Tibial nerve (tissue), 4 donors: ENCODE measurements around the gene MRPL38. TPM values are rescaled to one million over a fixed set of nuclear protein-coding genes. Genes with fewer than 3 reads are reported as not detected.
"Not testable (repeated sequence)": the region's sequence is repeated elsewhere in the genome, so short reads cannot be mapped to it uniquely, and the experiment has no call there.

ENCODE experiments used
- DNase-seq, 2 donors: peaks; one replicate each; pipeline ENCODE4 v3.0.0-alpha.2; 2019; ENCODE audit warnings: low spot score in 2 of 2
- H3K27ac ChIP-seq, 4 donors: fragments of 200-600 bp; sonication (generic) in 3 of 4; one replicate each; pipeline ENCODE4 v1.5.1; 2017 to 2019; ENCODE audit warnings: mild to moderate bottlenecking in 1 of 4
- H3K27me3 ChIP-seq, 2 donors: fragments of 200-600 bp; sonication (generic) in 1 of 2; one replicate each; pipeline versions ENCODE4 v1.5.1 to v1.6.0; 2017 to 2019
- H3K36me3 ChIP-seq, 3 donors: fragments of 200-600 bp; sonication (generic); one replicate each; pipeline ENCODE4 v1.5.1; 2018 to 2019
- H3K4me1 ChIP-seq, 4 donors: fragments of 200-600 bp; sonication (generic) in 3 of 4; one replicate each; pipeline ENCODE4 v1.5.1; 2017 to 2019
- H3K4me3 ChIP-seq, 4 donors: fragments of 200-600 bp; sonication (generic) in 3 of 4; one replicate each; pipeline ENCODE4 v1.5.1; 2017 to 2019; ENCODE audit warnings: mild to moderate bottlenecking in 1 of 4, moderate library complexity in 1 of 4
- H3K9me3 ChIP-seq, 4 donors: fragments of 200-600 bp; sonication (generic) in 3 of 4; one replicate each; pipeline ENCODE4 v1.5.1; 2017 to 2019
- CTCF ChIP-seq, 5 experiments: fragments of 200-600 bp in 3 of 5; fragments of 450-650 bp in 2 of 5; sonication (generic) in 3 of 5; IDR thresholded peaks; one replicate each; pipeline ENCODE4 v1.5.1; 2016 to 2019; ENCODE audit warnings: antibody characterized with exemption in 5 of 5, mild to moderate bottlenecking in 3 of 5, moderate library complexity in 2 of 5
- EP300 ChIP-seq, 2 donors: sonication (generic); formaldehyde crosslinking; IDR thresholded peaks; one replicate each; pipeline ENCODE4 v1.6.1; 2017; ENCODE audit warnings: antibody characterized with exemption in 2 of 2, mild to moderate bottlenecking in 1 of 2
- POLR2A ChIP-seq, 2 donors: fragments of 450-650 bp; IDR thresholded peaks; one replicate each; pipeline ENCODE4 v1.6.1; 2017; ENCODE audit warnings: antibody characterized with exemption in 2 of 2, mild to moderate bottlenecking in 2 of 2, moderate library complexity in 2 of 2
- WGBS, 2 donors: methylation state at CpG; one replicate each; pipeline ENCODE4 v1.1.5; 2018; 5-methylcytosine and 5-hydroxymethylcytosine counted together
- total RNA-seq, 4 donors: library from RNA; depleted of rRNA; stranded (reverse); fragments of >200 nt; gene quantifications; one replicate each; pipeline ENCODE4 v1.1.0, GENCODE V29; 2016

Gene MRPL38
- total RNA-seq, 4 donors from 2014 or later, result 56.8 to 118 (median 76.2) TPM

DNA sequence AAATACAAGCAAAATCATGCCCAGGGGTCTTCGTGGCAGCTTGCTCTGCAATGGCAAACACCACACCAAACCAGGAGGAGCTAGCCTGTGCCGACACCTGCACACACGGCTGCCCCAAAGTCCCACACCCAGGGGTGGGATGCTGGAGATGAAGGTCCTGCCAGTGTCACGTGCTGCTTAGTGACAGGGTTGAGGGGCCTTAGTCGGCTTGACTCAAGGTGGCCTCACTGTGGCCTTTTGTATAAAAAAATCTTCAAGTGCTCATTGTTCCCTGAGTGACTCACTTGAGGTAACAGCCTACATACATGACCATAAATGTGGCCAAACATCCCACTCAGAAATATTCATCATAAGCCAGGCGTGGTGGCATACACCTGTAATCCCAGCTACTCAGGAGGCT, 15.2 kb downstream of the MRPL38 start:
- WGBS, 2 donors, result 78 to 79% methylated on average over 6 of the region's 6 CpGs
- DNase-seq, result no peak
- Histone ChIP-seq H3K4me1 (peaks cover 0 to 27% (median 6%) of the 10 kb centered on the region in 4 donors), H3K9me3 (no peaks in the 10 kb centered on the region), H3K4me3 (no peak overlapping the region), H3K27me3 (no peaks in the 10 kb centered on the region), H3K36me3 (peaks cover 0 to 55% (median 4%) of the 10 kb centered on the region in 3 donors), H3K27ac (no peak overlapping the region)
- no peak for TF ChIP-seq EP300 (IDR thresholded peaks at IDR 0.05)
- no peak for TF ChIP-seq POLR2A (IDR thresholded peaks at IDR 0.05)
- no peak for TF ChIP-seq CTCF (IDR thresholded peaks at IDR 0.05)

DNA sequence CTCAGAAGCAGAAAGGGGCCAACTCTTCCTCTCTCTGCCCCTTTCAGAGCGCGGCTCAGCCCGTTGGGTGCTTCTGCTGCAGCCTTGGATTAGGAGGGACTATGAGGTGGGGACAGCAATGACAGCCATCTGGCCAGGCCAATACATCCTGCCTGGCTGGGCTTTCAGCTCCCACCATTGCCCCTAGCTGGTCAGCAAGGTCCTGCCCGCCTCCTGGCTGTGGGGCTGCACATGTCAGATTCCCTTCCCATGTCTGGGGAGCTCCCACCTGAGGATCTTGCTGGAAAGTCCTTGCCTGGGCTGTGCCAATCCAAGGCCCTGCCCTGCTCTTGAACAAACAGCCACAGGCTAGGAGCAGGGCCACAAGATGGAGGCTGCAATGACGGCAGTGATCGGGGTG, 16.2 kb downstream of the MRPL38 start:
- Histone ChIP-seq H3K4me3 (no peak overlapping the region), H3K27ac (no peak overlapping the region), H3K4me1 (peaks cover 0 to 18% (median 0%) of the 10 kb centered on the region in 4 donors), H3K36me3 (peaks cover 0 to 55% (median 4%) of the 10 kb centered on the region in 3 donors), H3K9me3 (no peaks in the 10 kb centered on the region), H3K27me3 (no peaks in the 10 kb centered on the region)
- TF ChIP-seq EP300 (IDR thresholded peaks at IDR 0.05) (no peak), POLR2A (IDR thresholded peaks at IDR 0.05) (no peak), CTCF (IDR thresholded peaks at IDR 0.05) (no peak)
- DNase-seq, result no peak
- WGBS, 2 donors, result 81 to 89% methylated on average over 6 of the region's 6 CpGs

DNA sequence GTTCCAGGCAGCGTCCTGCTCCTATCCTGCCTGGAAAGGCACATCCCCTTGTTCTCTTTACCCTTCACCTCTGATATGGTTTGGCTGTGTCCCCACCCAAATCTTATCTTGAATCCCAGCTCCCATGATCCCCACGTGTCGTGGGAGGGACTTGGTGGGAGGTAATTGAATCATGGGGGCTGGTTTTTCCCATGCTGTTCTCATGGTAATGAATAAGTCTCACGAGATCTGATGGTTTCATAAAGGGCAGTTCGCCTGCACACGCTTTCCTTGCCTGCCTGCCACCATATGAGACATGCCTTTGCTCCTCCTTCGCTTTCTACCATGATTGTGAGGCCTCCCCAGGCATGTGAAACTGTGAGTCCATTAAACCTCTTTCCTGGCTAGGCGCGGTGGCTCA, 18.8 kb downstream of the MRPL38 start:
- H3K9me3 ChIP-seq, result not testable (repeated sequence)

GRCh38 chr17:75885431-75885830, 19.3 kb downstream of the MRPL38 start:
- Histone ChIP-seq H3K27me3 (no peaks in the 10 kb centered on the region), H3K36me3 (peaks cover 0 to 32% (median 0%) of the 10 kb centered on the region in 3 donors), H3K4me1 (peaks cover 0 to 10% (median 0%) of the 10 kb centered on the region in 4 donors), H3K9me3 (no peaks in the 10 kb centered on the region), H3K27ac (no peak overlapping the region), H3K4me3 (no peak overlapping the region)
- DNase-seq, result no peak
- WGBS, 2 donors, result 77 to 81% methylated on average over 8 of the region's 8 CpGs
- TF ChIP-seq POLR2A (IDR thresholded peaks at IDR 0.05), result no peak
- TF ChIP-seq CTCF (IDR thresholded peaks at IDR 0.05), result no peak
- no peak for TF ChIP-seq EP300 (IDR thresholded peaks at IDR 0.05)

More for the DNA sequence above, 18.8 kb downstream of the MRPL38 start:
- 85 to 87% methylated on average over 9 of the region's 9 CpGs for WGBS, 2 donors
- not testable (repeated sequence) for H3K27ac ChIP-seq, H3K4me3 ChIP-seq, H3K27me3 ChIP-seq, DNase-seq, H3K4me1 ChIP-seq
- peaks cover 0 to 36% (median 2%) of the 10 kb centered on the region in 3 donors for H3K36me3 ChIP-seq

GRCh38 chr17:75881678-75882454, 22.8 kb downstream of the MRPL38 start:
- Histone ChIP-seq H3K27me3 (no peaks in the 10 kb centered on the region), H3K4me3 (no peak overlapping the region), H3K27ac (no peak overlapping the region), H3K9me3 (no peaks in the 10 kb centered on the region), H3K4me1 (peaks cover 0 to 18% (median 8%) of the 10 kb centered on the region in 4 donors), H3K36me3 (no peaks in the 10 kb centered on the region)
- no peak for DNase-seq
- TF ChIP-seq CTCF (IDR thresholded peaks at IDR 0.05) (no peak), EP300 (IDR thresholded peaks at IDR 0.05) (no peak), POLR2A (IDR thresholded peaks at IDR 0.05) (no peak)
- 85% methylated on average over 15 of the region's 15 CpGs for WGBS, 2 donors
